Kidney epithelial cell (primary cell): Measurements from ENCODE around the gene CSPG4. TPM values are rescaled to one million over a fixed set of nuclear protein-coding genes. Genes with fewer than 3 reads are reported as not detected.
"Not testable (repeated sequence)": the region's sequence is repeated elsewhere in the genome, so short reads cannot be mapped to it uniquely, and the experiment has no call there.

Source experiments
- DNase-seq: peaks from one replicate; pipeline ENCODE4 v3.0.0-alpha.2; 2010; ENCODE audit warnings: low read depth
- H3K27me3 ChIP-seq: 2 replicates; pipeline ENCODE4 v1.6.0; 2011; ENCODE audit warnings: low read length; ENCODE audit not compliant: control insufficient read depth, insufficient read depth
- H3K36me3 ChIP-seq: 2 replicates; pipeline ENCODE4 v1.5.1; 2011; ENCODE audit warnings: low read length; ENCODE audit not compliant: control insufficient read depth, insufficient read depth
- H3K4me3 ChIP-seq: 2 replicates; pipeline ENCODE4 v1.5.1; 2011; ENCODE audit warnings: low read depth, mild to moderate bottlenecking, control low read depth, low read length
- total RNA-seq: library from RNA; depleted of rRNA; stranded (reverse); fragments of >200 nt; gene quantifications from 2 replicates; pipeline ENCODE4 v1.2.3, GENCODE V29; 2015
- TF ChIP-seq, protein P1 (sequence below): IDR thresholded peaks from 2 replicates; pipeline ENCODE4 v1.5.1; 2011; ENCODE audit warnings: mild to moderate bottlenecking, moderate library complexity, low read length, control low read depth, inconsistent platforms; ENCODE audit not compliant: insufficient read depth, poor library complexity, severe bottlenecking

CSPG4 gene
- total RNA-seq, 1 donor from 2014 or later, result 1.7 TPM

GRCh38 chr15:75683646-75684312, 28.9 kb downstream of the CSPG4 start:
- not testable (repeated sequence) for H3K27me3 ChIP-seq, DNase-seq

DNA sequence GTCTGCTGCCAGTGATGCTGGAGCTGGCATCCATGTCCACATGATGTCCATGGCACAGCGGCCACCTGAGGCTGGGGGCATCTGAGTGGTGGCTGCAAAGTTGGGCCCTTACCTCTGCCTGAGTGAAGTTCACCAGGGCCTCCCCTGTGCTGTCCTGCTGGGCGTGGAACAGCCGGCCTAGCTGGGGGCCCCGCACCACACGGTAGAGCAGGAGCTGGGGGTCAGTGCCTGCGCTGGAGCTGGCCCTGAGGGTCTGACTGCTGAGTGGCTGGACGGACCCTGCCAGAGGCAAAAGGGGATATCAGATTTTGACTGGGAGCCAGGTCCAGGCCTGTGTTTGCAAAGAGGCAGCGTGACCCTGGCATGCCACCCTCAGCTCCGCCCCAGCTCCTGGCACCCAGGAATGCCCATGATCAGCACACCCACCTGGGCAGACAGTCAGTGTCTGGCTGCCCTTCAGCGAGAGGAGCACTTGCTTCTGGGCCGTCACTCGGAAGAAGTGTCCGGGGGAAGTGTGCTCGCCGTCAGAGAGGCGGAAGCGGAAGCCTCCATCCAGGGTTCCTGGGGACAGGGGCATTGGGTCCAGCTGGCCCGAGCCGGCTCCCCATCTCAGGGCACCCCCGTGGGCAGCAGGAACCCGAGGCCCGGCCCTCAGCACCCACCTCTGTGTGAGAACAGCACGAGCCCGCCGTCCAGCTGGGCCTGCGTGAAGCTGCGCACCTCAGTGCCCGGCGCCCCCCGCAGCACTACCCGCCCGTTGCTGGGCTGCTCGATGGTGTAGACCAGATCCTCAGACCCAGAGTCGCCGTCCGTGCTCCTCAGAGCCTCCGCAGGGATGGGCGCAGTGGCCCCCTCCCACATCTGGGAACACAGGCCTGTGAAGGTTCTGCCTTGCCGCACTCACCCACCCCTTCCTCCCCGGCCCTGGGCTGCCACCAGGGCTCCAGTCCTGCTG, 30.2 kb downstream of the CSPG4 start:
- H3K27me3 ChIP-seq, result no peaks in the 10 kb centered on the region
- H3K4me3 ChIP-seq, result no peak overlapping the region
- H3K36me3 ChIP-seq, result no peaks in the 10 kb centered on the region
- TF ChIP-seq, protein P1, sequence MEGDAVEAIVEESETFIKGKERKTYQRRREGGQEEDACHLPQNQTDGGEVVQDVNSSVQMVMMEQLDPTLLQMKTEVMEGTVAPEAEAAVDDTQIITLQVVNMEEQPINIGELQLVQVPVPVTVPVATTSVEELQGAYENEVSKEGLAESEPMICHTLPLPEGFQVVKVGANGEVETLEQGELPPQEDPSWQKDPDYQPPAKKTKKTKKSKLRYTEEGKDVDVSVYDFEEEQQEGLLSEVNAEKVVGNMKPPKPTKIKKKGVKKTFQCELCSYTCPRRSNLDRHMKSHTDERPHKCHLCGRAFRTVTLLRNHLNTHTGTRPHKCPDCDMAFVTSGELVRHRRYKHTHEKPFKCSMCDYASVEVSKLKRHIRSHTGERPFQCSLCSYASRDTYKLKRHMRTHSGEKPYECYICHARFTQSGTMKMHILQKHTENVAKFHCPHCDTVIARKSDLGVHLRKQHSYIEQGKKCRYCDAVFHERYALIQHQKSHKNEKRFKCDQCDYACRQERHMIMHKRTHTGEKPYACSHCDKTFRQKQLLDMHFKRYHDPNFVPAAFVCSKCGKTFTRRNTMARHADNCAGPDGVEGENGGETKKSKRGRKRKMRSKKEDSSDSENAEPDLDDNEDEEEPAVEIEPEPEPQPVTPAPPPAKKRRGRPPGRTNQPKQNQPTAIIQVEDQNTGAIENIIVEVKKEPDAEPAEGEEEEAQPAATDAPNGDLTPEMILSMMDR, result no peak
- DNase-seq, result no peak

More at GRCh38 chr15:75683646-75684312, 28.9 kb downstream of the CSPG4 start:
- TF ChIP-seq, protein P1, result peak; percentile 77
- not testable (repeated sequence) for H3K36me3 ChIP-seq, H3K4me3 ChIP-seq

GRCh38 chr15:75680007-75680789, 32.5 kb downstream of the CSPG4 start:
- no peak for DNase-seq
- Histone ChIP-seq H3K36me3 (no peaks in the 10 kb centered on the region), H3K27me3 (no peaks in the 10 kb centered on the region), H3K4me3 (no peak overlapping the region)
- TF ChIP-seq, protein P1, result no peak

DNA sequence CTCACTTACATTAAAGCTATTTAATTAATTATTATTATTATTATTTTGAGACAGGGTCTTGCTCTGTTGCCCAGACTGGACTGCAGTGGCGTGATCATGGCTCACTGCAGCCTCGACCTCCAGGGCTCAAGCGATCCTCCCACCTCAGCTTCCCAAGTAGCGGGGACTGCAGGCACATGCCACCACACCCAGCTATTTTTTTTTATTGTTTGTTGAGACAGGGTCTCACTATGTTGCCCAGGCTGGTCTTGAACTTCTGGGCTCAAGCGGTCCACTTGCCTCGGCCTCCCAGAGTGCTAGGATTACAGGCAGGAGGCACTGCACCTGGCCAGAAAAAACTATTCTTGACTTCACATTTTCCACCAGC, 34.3 kb downstream of the CSPG4 start:
- H3K27me3 ChIP-seq, H3K4me3 ChIP-seq, DNase-seq, H3K36me3 ChIP-seq: not testable (repeated sequence)

DNA sequence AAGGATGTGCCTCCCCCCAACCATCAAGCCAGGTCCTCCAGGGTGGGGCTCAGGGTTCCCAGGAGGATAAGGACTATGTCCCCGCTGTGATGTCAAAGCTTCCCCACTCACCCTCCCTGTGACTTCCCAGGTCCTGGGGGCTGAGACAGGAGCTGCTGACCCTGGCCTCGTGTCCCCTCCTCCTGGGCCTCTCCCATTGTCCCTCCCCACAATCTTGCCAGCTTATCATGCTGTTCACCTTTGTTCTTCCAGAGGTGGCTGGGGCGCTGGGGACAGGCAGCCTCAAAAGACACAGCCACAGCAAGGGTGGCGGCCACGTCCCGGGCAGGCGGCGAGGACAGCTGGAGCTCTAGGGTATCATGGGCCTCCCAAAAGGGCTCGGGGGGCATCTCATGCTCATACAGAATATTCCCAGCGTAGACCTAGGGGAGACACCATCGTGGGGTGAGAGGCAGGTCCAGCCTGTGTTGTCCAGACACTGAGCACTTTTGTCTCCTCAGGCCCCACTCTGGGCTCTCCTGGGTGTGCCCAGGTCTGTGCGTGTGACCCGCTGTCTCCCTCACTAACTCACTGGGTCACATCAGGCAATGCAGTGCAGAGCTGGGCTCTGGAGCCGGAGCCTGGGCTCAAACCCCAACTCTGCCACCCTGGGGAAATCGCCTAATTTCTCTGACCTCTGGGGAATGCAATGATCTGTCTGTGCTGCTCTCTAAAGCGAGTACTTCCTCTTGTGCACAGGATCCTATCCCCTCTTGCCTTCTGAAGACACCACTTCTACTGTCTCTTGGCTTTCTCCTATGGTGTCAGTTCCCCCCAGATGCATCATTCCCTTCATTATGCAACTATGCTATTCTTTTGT, 35.0 kb downstream of the CSPG4 start:
- TF ChIP-seq, protein P1, result no peak
- H3K27me3 ChIP-seq, result no peaks in the 10 kb centered on the region
- no peaks in the 10 kb centered on the region for H3K36me3 ChIP-seq
- DNase-seq, result no peak
- H3K4me3 ChIP-seq, result no peak overlapping the region
